Lung microvascular endothelial cell (primary cell): ENCODE results near the gene GLP1R. TPM values are rescaled to one million over a fixed set of nuclear protein-coding genes. Genes with fewer than 3 reads are reported as not detected.

Experiments
- DNase-seq, 2 donors: peaks; one replicate each; pipeline versions ENCODE4 v3.0.0 to v3.0.0-alpha.2; 2010; ENCODE audit warnings: low read depth in 2 of 2
- total RNA-seq: library from RNA; depleted of rRNA; stranded (reverse); fragments of >200 nt; gene quantifications from 2 replicates; pipeline ENCODE4 v1.2.1, GENCODE V29; 2014

The GLP1R gene
- total RNA-seq, 1 donor from 2014 or later: not detected

DNA sequence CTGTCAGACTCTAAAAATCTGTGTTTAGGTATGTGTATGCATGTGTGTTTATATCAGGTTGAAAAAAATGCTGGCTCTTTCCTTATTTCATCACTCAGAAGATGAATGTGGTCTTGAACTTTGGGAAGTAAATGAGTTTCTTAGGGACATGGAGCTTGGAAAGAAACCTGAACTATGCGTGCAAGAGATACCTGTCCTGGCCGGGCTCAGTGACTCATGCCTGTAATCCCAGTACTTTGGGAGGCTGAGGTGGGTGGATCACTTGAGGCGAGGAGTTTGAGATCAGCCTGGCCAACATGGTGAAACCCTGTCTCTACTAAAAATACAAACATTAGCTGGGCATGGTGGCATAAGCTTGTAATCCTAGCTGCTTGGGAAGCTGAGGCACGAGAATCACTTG lies 4.4 kb upstream of the GLP1R start:
- DNase-seq: no peak

DNA sequence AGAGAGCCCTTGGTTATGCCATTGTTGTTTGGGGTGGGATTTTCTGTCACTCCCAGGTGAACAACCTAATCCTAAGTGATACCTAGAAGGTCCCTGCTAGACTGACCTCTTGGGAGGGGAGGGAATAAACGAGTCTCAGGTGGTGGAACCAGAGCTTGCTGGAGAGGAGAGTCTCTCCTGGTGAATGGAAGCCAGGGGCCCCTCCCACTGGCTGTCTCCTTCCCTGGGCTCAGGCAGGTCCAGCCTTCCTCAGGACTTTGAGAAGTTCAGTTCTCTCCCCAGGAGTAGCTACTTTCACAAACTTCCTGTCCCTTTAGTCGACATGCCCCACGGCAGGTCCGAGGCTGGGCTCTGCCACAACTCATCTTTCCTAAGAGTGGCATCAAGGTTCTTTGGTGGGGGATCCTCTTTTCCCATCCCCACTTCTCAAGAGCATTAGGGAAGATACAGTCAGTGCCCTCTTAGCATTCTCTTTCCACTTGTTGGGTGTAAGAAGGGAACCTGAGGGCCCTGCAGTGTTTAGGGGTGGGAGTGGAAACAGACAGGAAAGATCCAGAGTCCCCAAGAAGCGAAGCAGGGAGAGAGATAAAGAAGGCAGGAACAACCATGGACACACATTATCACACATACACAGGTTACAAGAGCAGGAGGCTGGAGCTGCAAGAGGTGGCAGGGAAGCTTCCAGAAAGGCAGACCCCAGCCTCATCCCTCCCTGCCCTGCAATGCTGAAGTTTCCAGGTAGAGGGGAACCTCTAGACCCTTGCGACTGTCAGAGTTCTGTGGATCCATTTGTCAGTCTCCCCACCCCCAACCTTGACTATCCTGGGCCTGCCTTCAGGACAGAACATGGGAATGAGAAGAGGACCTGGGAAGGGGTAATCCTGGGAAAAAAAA lies 900 bp upstream of the GLP1R start:
- DNase-seq: no peak

DNA sequence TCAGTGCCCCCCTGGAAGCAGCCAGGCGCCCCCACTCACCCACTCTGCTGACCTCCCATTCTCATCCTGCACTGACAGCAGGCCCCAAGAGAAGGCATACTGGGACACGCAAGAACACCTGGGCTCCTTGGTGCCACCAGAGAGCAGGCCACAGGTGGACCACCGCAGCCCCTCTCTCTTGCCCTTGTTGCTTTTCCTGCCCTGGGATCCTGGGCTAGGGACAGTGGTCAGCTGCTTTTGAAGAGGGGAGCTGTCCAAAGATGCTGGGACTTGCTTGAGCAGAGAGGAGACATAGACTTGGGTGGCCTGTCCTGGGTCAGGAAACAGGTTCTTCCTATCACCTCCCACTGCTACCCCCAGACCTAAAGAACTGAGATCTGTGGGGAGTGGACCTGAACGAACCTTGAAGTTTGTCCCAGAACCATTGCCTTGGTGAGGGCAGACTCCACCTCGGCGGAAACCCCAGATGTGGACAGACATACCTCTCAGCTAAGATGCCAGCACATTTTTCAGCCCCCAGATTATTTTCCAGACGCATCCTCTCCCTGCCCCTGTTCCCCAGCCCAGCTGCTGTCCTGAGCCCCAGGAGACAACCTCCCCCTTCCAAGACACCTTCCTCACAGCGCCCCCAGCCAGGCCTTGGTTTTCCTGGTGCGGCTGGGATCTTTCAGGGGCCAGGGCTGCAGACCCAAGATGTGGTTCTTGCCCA lies 1.1 kb downstream of the GLP1R start:
- no peak for DNase-seq

DNA sequence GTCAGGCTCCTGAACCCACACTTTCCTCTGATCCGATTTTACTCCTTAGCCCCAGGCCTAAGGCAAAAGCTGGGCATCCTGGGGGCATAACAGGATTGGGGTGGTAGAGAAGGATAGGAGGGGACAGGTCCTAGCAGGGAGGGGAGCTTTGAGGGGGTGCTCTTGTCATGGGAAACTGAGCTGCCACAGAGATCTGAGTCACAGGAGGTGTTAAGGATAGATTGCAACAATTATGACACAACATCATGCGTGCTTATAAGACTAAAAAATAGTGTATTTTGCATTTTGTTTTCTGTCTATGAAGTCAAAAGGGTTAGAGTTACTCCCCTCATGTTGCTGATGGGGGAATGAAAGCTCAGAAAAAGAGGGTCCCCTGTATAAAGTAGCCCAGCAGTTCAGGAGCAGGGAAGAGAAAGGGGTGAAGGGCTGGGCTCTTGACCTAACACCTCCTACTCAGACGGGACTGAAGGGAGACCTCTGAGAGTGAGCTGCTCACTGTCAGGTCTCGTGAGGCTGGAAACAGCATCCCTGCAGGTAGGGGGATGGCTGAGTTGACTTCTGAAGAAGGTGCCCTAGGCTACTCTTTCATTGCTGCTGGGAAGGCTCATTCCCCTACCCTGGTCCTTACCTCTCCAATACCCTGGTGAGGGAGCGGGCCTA lies 2.0 kb downstream of the GLP1R start:
- DNase-seq: no peak

DNA sequence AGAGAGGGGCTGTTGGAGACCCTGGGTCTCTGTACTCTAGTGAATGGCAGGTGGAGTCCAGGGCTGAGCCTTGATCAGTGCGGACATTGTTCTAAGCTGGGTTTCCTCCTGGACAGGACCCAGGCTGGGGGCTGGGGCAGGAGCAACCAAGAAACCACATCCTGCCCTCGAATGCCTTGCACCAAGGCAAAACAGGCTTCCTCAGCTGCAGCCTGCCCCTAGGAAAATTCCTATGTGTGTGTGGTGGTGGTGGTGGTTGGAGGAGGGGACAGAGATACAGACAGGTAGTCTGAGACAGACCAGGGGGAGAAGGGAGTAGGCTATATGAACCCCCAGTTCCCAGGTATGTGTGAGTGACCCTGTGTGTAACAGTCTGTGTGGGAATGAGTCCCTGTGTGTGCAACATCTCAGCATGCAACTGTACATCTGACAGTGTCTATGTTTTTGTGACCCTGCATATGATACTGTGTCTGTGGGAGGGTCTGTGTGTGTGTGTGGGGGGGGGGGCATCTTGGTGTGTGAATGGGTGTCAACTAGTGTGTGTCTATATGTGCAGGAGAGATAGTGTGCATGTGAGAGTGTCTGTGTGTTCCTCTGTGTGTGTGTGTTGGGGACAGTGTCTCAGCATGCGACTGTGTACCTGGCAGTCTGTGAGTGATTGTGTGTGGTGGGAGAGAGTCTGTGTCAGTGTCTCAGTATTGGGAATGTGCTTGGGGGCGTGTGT lies 3.0 kb downstream of the GLP1R start:
- DNase-seq: no peak

DNA sequence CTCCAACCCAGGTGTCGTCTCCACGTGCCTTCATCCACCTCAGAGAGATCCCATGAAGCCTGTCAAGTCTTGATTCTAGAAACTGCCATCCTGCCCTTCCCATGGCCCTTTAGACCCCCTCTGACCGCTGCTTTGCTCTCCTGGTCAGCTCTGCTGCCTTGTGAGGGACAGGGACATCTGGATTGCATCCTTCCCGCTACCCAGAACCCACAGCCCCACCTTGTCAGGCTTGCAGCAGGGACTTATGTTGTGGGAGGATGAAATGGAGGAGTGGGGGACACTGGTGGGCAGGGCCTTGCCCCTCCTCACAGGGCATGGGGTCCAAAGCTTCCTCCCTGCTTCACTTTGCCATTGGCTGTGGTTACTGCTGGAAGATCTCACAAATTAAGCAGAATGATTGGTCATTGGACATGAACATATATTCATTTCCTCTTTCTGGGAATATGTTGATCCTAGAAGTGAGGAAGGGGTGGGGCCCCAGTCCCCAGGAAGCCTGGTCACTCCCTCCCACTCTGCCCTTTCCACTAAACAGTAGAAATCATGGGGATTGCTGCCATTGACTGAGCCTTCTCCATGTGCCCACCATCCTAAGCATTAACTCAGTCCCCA lies 4.5 kb downstream of the GLP1R start:
- DNase-seq: no peak

DNA sequence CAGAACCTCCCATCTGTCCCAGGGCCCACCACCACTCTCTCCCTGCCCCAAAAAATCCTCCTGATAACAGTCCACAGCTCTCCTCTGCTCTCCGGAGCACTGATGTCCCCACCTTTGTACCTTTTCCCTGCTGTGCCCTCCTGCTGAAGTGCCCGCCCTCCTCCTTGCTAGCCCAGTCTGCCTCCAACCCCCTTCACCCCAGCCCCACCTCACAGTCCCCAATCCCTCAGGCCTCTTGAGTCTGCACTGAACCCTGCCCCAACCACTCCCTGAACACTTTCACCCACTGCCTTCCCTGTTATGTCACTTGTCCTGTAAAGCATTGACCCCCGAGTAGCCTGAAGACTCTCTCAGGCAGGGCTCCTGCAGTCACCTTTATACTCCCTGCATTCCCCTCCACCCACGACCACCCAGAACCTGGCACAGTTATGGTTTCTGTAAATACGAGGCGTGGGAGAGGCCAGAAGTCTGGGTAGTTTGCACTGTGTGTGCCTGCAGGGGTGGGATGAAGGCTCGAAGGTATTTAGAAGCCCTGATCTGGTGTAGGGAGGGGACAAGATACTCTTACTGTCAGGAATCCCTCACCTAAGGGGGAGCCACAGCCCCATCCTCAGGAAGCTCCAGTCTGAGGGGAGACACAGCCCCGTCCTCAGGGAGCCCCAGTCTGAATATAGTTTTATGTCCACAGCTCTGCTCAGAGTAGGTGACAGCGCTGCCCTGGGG lies 5.4 kb downstream of the GLP1R start:
- DNase-seq: no peak

DNA sequence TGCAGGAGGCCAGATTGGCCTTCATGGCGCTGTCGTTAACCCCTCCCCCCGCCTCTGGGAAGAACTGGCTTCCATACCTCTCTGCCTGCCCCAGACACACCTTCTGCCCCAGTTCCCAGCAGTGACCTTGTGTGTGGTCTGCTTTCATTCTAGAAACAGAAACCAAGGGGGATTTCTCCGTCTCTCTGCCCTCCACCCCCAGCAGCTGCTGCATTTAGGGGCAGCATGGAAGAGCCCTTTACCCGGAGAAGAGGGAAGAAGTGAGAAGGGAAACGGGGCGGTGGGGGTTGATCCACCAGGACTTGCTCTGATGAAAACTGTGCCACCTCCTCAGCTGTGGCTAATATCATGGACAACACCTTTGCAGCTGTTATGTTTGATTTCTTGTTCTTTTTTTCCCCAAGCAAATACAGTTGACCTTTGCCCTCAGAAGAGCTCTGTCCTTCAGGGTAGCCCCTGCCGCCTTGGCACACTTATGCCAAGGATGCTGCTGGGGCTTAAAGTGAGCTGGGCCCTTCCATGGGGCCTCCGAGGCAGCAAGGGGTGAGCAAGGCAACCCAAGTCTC lies 6.1 kb downstream of the GLP1R start:
- no peak for DNase-seq

DNA sequence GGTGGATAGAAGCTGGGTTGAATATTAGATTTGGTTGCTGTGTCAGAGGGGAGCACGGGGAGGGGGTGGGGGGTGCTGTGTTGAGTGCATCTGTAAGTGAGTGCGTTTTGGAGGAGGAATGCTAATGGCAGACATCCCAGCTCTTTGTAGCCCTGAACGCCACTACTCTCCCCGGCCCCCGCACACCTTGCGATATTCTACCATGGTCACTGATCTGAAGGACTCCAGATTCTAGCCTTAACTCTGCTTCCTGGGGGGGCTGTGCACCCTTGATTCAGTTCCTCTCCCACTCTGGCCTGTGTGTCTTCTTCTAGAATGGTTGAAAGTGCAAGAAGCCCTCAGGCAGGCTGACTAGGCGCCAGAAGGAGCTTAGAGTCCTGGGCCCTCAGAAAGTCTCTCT lies 7.1 kb downstream of the GLP1R start:
- no peak for DNase-seq

DNA sequence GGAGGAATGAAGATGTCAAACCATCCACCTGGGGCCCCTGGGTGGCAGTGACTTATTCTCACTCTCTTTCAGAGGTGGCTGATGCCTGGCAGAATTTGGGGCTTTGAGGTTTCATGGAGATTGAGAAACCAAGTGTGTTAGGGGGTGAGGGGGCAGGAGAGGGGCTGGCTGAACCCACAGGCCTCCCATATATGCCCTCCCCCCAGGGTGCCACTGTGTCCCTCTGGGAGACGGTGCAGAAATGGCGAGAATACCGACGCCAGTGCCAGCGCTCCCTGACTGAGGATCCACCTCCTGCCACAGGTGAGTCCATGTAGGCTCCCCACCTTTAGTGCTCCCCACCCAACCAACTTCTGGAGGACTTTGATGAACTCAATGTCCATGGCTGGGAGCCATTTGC lies 7.6 kb downstream of the GLP1R start:
- no peak for DNase-seq

DNA sequence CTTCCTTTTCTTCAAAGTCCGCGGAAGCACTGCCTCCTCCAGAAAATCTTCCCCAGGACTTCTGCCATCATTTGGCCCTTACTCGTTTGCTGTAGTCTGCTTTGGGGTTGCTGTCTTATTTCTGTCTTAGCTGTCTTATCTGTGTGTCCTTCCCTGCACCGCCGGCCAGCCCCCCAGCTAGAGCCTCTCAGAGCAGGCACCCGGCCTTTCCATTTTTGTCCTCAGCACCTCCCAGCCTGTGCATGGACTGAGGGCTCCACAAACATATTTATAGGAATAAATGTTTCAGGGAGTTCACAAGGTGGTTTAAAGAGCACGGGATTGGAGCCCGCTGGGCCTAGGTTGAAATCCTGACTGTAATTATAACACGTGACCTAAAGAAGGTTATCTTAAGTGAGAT lies 8.1 kb downstream of the GLP1R start:
- DNase-seq: no peak

DNA sequence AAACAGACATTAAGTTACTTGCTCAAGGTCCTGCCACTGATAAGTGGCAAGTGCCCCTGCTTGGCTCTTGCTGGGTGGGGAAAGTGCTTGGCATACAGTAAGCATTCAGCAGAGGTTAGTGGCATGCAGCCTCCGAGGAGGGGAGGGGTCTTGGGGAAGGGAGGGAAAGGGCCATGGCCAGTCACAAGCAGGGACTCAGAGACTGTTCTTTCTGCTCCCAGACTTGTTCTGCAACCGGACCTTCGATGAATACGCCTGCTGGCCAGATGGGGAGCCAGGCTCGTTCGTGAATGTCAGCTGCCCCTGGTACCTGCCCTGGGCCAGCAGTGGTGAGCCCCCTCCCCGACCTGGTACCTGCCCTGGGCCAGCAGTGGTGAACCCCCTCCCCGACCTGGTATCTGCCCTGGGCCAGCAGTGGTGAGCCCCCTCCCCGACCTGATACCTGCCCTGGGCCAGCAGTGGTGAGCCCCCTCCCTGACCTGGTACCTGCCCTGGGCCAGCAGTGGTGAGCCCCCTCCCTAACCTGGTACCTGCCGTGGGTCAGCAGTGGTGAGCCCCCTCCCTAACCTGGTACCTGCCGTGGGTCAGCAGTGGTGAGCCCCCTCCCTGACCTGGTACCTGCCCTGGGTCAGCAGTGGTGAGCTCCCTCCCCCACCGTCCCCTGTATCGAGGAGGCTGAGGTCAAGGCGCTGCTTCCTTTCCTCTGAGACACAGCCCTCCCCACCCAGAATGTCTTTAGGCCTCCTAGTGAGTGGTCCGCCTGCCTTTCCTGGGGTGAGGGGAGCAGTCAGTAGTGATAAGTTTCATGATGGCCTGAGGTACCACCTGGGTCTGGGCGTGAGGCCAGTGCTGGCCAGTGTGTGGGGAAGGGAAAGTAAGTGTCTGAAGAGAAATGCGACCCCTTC lies 8.9 kb downstream of the GLP1R start:
- DNase-seq: no peak

DNA sequence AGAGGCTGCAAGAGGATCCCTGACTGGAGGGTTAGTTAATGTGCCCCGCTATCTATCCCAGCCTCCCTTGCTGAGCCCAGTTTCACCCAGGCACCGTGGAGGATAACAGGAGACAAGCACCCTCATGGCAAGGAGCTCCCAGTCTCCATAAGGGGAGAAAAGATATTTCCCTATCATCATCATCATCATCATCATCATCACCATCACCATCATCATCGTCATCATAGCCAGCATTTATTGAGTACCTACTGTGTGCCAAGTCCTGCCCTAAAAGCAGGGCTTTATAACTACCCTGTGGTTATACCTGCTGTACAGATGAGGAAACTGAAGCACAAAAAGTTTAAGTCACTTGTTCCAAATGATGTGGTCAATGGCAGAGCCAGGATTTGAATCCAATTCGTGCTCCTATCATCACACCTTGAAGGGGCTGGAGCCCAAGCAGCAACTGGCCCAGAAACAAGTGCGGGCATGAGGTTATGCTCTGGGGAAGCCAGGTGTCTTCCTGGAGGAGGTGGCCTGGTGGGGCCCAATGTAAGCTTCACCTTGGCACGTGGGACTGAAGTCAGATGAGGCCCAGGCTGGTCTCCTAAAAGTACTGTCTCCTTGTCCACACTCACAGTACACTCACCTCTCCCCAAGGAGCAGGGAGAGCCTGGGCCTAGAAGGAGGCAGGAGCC lies 10.0 kb downstream of the GLP1R start:
- no peak for DNase-seq

DNA sequence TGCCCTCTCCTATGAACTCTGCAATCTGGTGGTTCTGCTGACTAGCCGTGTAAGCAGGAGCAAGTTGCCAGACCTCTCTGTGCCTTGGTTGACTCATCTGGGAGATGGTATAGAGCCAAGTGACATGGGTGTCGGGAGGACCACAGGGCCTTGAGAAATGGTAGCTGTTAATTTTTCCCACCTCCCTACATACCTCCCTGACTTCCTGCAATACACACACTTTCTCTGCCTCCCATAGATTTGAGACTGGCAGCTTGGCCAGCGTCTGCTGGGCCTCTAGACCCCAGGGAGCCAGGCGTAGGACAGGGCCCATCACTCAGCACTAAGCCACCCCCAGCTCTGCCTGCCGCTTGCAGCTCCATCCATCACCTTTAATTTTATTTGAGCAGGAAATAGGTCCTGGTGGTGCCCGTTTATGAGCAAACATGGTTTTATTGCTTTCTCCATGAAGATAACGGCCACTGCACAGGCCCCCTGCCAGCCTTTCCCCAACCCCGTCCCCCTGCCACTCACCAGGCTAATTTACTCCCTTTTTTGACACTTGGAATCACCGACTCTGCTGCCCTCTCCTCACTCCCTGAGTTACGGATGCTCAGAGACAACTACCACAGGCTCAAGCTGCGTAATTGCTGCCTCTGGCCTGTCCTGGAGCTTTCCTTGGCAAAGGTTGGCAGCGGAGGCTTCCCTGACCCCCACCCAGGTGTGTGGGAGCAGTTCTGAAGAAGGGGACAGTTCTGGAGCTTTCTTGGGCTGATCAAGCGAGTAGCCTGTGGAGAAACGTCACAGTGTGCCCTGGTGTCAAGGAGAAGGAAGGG lies 11.1 kb downstream of the GLP1R start:
- no peak for DNase-seq

DNA sequence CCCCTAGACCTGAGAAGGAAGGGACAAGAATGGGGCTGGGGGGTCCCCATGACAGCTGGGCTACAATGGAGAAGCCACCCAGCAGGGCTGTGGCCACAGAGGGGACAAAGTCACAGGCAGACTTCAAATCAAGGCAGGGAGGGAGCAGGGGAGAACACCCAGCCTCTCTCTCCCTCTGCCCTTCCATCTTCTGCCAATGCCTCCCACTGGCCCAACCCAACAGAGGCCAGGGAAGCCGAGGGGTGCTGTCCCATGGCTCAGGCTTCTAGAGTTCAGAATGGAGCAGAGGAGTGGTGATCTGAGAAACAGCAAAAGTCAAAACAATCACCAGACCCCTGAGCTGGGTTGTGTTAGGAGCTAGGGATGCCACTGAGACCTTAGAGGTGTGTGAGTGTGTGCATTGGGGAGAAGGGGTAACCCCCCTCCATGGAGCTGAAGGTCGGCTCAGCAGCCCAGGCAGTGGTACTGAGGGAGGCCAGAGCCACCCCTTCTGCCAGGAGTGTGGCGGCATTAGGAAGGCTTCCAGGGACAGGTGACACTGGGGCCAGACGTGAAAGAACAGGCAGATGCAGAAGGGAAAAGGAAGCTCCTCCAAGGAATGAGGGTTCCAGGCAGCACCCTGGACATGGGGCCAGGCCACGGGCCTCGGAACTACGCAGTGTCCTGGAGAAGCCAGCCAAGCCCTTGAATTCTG lies 12.0 kb downstream of the GLP1R start:
- no peak for DNase-seq

DNA sequence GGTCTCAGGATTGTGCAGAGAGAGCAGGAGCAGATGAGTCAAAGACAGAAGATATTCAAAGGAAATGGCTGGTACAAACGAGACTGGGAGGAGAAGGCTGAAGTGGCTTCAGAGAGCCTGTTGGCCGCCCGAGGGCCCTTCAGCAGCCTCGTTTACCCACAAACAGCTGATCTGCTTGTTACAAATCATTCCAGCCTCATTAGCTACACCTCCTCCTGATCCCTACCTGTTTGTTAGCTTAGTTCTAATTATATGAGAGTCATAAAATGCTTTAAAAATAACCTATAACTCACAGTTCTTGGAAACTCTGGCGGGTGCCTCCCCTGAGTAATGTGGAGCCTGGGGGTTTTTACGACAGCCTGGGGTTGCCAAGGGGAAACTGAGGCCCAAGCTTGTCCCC lies 12.6 kb downstream of the GLP1R start:
- no peak for DNase-seq

DNA sequence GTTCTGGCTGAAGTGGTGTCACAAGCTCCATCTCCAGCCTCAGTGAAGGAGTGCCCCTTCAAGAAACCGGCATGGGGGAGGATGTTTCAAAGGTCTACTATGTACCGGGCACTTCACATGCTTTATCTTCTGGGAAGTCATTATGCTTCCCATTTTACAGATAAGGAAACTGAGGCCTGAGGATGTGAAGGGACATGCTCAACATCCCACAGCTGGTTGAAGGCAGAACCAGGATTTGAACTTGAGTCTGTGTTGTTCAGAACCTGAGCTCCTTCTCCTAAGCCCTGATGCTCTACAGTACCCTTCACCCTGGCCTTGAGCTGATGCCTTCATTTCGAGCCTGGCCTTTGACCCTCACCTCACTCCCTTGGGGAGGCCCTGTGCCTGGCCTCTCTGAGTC lies 13.0 kb downstream of the GLP1R start:
- no peak for DNase-seq
